Subcutaneous adipose tissue (tissue), 4 donors: ENCODE results near the gene SKI. TPM values are rescaled to one million over a fixed set of nuclear protein-coding genes. Genes with fewer than 3 reads are reported as not detected.

Experiments used
- total RNA-seq, 4 donors: library from RNA; depleted of rRNA; stranded (reverse); fragments of >200 nt; gene quantifications; one replicate each; pipeline ENCODE4 v1.1.0, GENCODE V29; 2016
- TF ChIP-seq, protein P1 (sequence below): fragments of 450-650 bp; IDR thresholded peaks from one replicate; pipeline ENCODE4 v1.5.1; 2016; ENCODE audit warnings: low read depth, mild to moderate bottlenecking, control low read depth, antibody characterized with exemption, moderate library complexity

Gene SKI
- total RNA-seq, 4 donors from 2014 or later, result 24.3 to 67.6 (median 27.8) TPM

DNA sequence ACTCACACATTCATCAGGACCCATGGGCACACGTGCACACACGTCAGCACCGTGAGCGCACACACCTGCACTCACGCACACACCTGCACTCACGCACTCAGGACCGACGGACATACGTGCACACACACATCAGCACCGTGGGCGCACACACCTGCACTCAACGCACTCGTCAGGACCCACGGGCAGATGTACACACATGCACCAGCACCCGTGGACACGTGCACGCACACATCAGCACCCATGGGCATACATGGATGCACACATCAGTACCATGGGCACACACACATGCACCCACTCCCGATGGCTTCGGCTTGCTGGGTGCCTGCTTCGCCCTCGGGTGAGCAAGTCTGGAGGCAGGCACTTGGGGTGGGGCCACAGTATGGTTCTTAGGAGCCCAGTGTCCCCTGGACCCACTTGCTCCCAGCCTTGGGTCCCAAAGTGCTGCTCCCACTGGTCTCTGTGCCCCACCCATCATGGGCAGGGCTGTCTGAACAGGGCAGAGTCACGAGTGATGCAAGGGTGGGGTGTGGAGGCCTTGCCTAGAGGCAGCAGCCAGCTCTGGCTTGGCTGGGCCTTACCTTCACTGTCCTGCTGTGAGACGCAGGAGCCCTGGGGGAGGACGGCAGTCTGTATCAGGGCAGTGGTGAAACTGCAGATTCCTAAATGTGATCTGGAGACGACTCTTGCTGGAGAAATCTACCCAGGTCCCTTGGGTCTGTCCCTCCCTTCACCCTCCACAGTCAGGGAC is 49.8 kb downstream of the SKI start:
- TF ChIP-seq, protein P1, sequence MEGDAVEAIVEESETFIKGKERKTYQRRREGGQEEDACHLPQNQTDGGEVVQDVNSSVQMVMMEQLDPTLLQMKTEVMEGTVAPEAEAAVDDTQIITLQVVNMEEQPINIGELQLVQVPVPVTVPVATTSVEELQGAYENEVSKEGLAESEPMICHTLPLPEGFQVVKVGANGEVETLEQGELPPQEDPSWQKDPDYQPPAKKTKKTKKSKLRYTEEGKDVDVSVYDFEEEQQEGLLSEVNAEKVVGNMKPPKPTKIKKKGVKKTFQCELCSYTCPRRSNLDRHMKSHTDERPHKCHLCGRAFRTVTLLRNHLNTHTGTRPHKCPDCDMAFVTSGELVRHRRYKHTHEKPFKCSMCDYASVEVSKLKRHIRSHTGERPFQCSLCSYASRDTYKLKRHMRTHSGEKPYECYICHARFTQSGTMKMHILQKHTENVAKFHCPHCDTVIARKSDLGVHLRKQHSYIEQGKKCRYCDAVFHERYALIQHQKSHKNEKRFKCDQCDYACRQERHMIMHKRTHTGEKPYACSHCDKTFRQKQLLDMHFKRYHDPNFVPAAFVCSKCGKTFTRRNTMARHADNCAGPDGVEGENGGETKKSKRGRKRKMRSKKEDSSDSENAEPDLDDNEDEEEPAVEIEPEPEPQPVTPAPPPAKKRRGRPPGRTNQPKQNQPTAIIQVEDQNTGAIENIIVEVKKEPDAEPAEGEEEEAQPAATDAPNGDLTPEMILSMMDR, result no peak

DNA sequence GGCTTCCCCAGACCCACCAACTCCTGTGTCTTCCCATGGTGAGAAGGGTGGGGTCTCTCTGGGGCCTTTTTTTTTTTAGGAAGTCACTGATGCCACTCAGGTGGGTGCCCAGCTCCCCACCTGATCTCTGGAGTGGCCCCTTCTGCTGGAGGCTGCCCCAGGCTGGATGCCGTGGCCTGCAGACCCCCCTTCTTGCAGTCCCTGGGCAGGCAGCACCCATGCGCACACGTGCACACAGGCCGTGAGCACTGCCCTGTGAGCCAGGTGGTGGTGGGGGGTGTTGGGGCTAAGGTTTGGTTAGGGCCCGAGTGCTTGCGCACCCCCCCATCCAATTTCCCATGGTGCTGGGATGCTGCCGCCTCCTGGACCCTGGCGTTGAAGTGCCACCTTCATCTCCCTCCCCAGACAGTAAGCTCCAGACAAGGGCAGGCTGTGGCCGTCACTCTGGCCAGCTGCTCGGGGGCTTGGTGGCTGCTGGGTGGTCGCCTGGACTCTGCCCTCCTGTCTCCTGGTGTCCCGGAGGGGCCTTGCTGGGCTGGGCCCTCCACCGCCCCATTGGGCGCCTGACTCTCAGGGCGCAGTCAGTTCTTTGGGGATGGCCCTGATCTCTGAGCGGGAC is 50.6 kb downstream of the SKI start:
- TF ChIP-seq, protein P1, result no peak

DNA sequence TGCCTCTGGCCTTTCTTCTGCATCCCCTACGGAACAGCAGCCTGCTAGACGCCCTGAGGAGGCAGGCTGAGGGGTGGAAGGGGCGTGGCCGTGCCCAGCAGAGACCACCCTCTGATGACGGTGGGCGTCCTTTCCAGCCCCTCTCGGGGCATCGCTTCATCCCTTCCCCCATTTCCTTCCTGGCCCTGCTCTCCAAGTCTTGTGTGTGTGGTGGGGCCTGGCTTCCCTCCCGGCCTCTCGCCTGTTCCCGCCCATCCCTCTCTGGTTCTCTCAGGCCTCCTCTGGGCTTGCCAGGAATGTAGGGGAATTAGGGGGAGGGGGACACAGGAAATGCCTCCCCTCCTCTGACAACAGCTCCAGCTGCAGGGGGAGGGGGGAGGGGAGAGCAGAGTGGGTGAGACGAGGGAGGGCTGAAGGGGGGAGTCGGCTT is 51.1 kb downstream of the SKI start:
- TF ChIP-seq, protein P1, result no peak

DNA sequence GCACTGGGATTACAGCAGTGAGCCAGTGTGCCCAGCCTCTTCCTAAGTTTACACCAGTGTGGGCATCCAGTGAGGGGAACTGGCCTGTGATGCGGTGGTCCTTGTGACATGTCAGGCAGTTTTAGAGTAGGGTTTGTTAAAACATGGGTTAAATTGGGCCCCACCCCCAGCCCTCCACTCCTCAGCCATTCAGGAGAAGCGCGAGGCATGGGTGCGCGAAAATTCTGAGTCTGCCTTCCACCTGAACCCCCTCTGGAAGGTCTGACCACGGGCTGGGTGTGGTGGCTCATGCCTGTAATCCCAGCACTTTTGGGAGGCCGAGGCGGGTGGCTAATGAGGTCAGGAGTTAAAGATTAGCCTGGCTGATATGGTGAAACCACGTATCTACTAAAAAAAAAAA is 51.7 kb downstream of the SKI start:
- TF ChIP-seq, protein P1, result no peak

DNA sequence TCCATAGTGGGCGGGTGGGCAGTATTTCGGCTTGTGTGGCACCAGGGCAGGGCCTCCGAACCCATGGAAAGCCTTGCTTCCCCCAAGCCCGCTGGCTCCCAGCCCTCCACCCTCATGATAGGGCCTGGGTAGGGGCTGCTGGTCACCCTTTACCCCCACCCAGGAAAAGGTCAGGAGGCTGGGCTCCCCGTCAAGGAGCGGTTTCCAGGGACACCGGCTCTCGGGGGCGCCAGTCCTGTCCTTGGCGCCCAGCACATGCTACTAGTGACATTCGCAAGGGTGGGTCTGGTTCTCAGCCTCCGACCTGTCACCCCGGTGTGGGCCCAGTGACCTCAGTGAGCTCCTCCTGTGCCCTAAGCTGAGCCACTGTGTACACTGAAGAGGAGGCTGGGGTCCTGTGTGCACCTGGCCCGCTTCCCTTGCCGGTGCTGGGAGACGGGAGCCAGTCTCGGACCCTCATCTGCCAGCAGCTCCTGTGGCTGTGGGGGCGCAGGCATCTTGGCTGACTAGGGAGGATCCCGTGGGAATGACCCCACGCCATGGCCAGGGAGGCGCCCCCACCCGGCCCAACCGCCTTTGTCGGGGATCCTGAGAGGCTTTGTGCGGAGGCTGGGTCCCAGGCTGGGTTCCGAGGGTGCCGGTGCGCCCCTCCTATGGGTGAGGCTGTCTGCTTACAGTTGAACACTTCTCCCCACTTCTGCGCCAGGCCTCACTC is 54.6 kb downstream of the SKI start:
- TF ChIP-seq, protein P1, result no peak

DNA sequence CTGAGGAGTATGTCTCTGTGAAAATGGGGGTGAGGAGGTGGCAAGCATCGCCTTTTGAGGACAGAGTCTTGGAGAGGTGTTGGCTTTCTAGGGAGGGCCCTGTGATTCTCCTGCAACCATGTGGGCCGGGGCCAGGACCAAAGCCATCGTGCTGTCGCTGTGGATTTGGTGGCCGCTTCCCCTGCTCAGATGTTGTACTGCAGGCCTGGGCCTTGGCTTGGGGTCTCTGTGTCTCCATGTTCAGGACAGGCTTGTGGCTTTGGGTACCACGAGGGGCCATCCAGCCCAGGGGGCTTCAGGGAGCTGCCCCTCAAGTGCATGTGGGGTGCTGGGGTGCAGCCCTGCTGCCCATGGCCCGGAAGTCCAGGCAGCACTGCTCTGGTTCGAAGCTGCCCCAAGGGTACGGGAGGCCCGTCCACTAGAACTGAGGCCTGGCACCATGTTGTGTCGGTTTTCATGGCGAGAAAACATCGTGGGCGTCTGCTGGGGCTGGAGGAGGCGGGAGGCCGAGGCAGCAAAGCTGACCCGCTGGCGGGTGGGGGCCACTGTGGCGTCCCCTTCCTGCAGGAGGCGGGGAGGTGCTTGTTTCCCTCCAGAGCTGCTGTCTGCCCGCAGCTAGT is 55.4 kb downstream of the SKI start:
- TF ChIP-seq, protein P1, result no peak
